BLaER1 treated with 17β-estradiol and CSF1 and Interleukin-3, amounts not matched to agents 10 nM and 100 nM (cell line): ENCODE data around the gene CLCNKA.

Source experiments
- H3K27ac ChIP-seq, 11 experiments: shearing (Covaris generic); formaldehyde crosslinking; 2 replicates each; pipeline ENCODE4 v1.8.1; 2022
- H3K27me3 ChIP-seq, 11 experiments: shearing (Covaris generic); formaldehyde crosslinking; 2 replicates each; pipeline ENCODE4 v1.8.1; 2022
- H3K36me3 ChIP-seq, 11 experiments: shearing (Covaris generic); formaldehyde crosslinking; 2 replicates each; pipeline ENCODE4 v1.8.1; 2022
- H3K4me1 ChIP-seq, 10 experiments: shearing (Covaris generic); formaldehyde crosslinking; 2 replicates each; pipeline ENCODE4 v1.8.1; 2022
- H3K4me2 ChIP-seq, 11 experiments: shearing (Covaris generic); formaldehyde crosslinking; 2 replicates each; pipeline ENCODE4 v1.8.1; 2022
- H3K4me3 ChIP-seq, 10 experiments: shearing (Covaris generic); formaldehyde crosslinking; 2 replicates each; pipeline ENCODE4 v1.8.1; 2022
- H3K9ac ChIP-seq, 11 experiments: shearing (Covaris generic); formaldehyde crosslinking; 2 replicates each; pipeline ENCODE4 v1.8.1; 2022
- H3K9me3 ChIP-seq, 11 experiments: shearing (Covaris generic); formaldehyde crosslinking; replicated peaks in 1 of 11; 2 replicates each; pipeline ENCODE4 v1.8.1; 2022
- H4K20me1 ChIP-seq, 11 experiments: shearing (Covaris generic); formaldehyde crosslinking; 2 replicates each; pipeline ENCODE4 v1.8.1; 2022
- Cebpa-rat ChIP-seq, 11 experiments: shearing (Covaris generic); IDR thresholded peaks; 2 replicates each; pipeline ENCODE4 v1.8.1; 2022

Gene CLCNKA

GRCh38 chr1:15983275-15983674, 38.6 kb upstream of the CLCNKA start:
- Histone ChIP-seq H3K36me3 (no peaks in the 10 kb centered on the region), H3K9ac (no peak overlapping the region), H4K20me1 (no peaks in the 10 kb centered on the region), H3K4me3 (no peak overlapping the region), H3K27ac (no peak overlapping the region), H3K9me3 (peaks cover 11 to 32% (median 19%) of the 10 kb centered on the region in 11 experiments; a peak in 21 of 22 replicates), H3K27me3 (no peaks in the 10 kb centered on the region), H3K4me1 (peaks cover 0 to 37% (median 19%) of the 10 kb centered on the region in 10 experiments; a peak in 15 of 20 replicates), H3K4me2 (peak overlapping the region in 1 of 11 experiments; percentile 10; a peak in 1 of 22 replicates)
- TF ChIP-seq Cebpa-rat (IDR thresholded peaks at IDR 0.05), result no peak

DNA sequence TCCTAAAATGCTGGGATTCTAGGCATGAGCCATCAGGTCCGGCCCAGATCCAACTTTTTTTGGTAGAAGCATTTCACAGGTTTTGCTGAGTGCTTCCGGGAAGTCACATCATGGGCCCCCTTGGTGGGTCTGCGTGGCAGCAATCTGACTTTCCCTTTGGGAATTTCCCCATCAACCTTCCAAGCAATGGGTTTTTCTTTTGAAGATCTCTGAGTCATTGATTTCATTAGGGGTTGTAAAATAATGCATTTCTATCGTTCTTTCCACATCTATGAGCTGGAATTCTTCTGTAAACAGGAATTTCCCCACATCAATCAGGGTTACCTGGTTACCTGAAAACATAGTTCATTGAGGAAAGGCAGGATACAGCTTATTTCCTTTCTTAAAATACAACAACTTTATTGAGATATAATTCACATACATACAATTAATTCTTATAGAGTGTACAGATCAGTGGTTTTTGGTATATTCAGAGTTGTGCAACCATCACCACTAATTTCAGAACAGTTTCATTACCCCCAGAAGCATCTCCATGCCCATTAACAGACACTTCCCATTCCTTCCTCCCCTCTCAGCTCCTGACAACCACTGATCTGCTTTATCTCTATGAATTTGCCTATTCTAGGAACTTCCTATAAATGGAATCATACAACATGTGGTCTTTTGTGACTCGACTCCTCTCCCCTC, 36.1 kb upstream of the CLCNKA start:
- Histone ChIP-seq H3K9me3 (peaks cover 11 to 28% (median 17%) of the 10 kb centered on the region in 11 experiments; a peak in 21 of 22 replicates), H3K27ac (peak overlapping the region in 7 of 11 experiments; percentile 43 to 75 (median 48); a peak in 11 of 22 replicates)

DNA sequence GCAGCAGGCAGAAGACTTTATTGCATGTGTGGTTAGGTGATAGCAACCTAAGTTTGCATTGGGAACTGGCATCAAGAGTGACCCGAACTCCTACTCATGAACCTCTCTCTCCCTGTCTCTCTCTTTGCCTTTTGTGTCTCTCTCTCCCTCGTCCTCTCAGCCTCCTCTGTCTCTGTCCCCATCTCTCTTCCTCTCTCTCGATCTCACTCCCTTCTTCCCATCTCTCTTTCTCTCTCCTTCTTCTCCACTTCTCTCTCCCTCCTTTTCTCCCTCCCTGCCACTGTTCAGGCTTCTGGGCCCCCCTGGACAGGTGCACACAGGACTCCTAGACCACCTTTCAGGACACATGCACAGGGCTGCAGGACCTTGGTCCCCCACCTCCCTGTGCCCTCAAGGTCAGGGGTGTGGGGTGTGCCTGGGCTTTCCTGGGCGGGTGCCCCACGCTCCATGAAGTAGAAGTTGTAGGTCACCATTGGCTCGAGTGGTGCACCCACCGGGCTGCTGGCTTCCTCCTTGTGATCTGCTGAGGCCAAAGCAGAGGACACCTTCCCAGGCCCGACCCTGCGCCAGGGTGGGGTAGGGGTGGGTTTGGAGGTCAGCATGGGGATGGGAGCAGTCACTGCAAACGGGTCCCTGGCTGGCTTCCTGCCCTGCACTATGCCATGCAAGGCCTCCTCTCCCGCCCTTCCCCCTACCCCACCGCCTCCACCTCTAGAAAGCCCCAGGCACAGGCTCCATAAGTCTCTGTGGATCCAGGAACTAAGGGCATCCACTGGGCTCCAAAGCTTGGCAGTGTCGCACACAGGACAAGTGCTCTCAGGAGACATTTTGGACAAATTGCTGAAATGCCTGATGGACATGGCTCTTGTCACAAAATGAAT, 32.7 kb upstream of the CLCNKA start:
- Histone ChIP-seq H3K4me2 (no peak overlapping the region), H3K27me3 (no peaks in the 10 kb centered on the region), H3K4me3 (no peak overlapping the region), H3K27ac (no peak overlapping the region), H3K9ac (no peak overlapping the region), H3K4me1 (peaks cover 23 to 47% (median 35%) of the 10 kb centered on the region in 10 experiments), H3K36me3 (no peaks in the 10 kb centered on the region), H4K20me1 (no peaks in the 10 kb centered on the region), H3K9me3 (no peaks in the 10 kb centered on the region)
- TF ChIP-seq Cebpa-rat (IDR thresholded peaks at IDR 0.05), result no peak

More for the DNA sequence above, 36.1 kb upstream of the CLCNKA start:
- TF ChIP-seq Cebpa-rat (IDR thresholded peaks at IDR 0.05), result peak in 2 of 11 experiments; percentile 39 to 61; a peak in 2 of 22 replicates
- H3K9ac ChIP-seq, result no peak overlapping the region
- peaks cover 0 to 37% (median 19%) of the 10 kb centered on the region in 10 experiments; a peak in 15 of 20 replicates for H3K4me1 ChIP-seq
- peak overlapping the region in 10 of 11 experiments; percentile 12 to 85 (median 63); a peak in 17 of 22 replicates for H3K4me2 ChIP-seq
- no peaks in the 10 kb centered on the region for H3K36me3 ChIP-seq
- no peaks in the 10 kb centered on the region for H4K20me1 ChIP-seq
- H3K4me3 ChIP-seq, result no peak overlapping the region
- no peaks in the 10 kb centered on the region for H3K27me3 ChIP-seq

- TF ChIP-seq Cebpa-rat (IDR thresholded peaks at IDR 0.05), result no peak
- H4K20me1 ChIP-seq, result no peaks in the 10 kb centered on the region
- no peaks in the 10 kb centered on the region for H3K9me3 ChIP-seq
- no peak overlapping the region for H3K4me3 ChIP-seq
- no peak overlapping the region for H3K27ac ChIP-seq
- no peaks in the 10 kb centered on the region for H3K36me3 ChIP-seq
- peaks cover 19 to 45% (median 34%) of the 10 kb centered on the region in 10 experiments for H3K4me1 ChIP-seq
- H3K27me3 ChIP-seq, result no peaks in the 10 kb centered on the region
- no peak overlapping the region for H3K9ac ChIP-seq
- no peak overlapping the region for H3K4me2 ChIP-seq
Observed at GRCh38 chr1:15989776-15990175, 32.1 kb upstream of the CLCNKA start.

DNA sequence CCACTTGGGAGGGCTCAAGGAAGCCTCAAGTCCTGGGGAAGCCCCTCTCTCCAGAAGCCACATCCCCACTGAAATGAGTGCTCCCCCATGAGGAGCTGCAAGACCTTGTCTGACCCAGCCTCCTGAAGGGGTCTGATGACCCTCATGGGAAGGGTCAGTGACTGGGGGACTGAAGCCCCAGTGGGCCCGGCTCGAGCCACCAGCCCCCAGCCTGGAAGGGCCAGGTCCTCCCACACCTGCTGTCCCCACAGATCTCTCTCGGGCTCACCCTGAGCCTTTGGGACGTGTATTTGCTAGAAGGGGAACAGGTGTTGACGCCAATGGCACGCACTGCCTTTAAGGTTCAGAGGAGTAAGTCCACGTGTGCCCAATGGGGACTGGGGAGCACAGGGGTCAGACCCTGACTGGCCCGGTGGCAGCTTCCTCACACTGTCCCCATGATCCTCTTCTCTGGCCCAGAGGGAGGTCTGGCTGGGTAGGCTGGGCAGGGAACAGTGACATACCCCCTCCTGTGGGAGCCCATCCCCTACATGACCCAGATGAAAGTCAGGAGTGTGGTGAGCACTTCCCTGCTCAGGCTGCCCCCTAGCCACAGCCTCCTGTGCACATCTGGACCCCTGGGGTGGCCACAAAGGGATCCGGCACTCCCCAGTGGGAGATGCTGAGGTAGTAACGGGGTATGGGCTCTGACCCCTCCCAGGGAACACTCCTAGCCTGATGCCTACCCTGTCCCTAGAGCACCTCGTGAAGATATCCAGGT, 30.2 kb upstream of the CLCNKA start:
- TF ChIP-seq Cebpa-rat (IDR thresholded peaks at IDR 0.05), result no peak
- Histone ChIP-seq H3K27ac (no peak overlapping the region; a peak in 1 of 22 replicates), H3K4me1 (peaks cover 2 to 27% (median 24%) of the 10 kb centered on the region in 10 experiments; a peak in 18 of 20 replicates), H3K4me2 (peak overlapping the region in 9 of 11 experiments; percentile 15 to 83 (median 57); a peak in 16 of 22 replicates), H3K9me3 (no peaks in the 10 kb centered on the region), H4K20me1 (no peaks in the 10 kb centered on the region), H3K27me3 (no peaks in the 10 kb centered on the region), H3K4me3 (no peak overlapping the region), H3K9ac (no peak overlapping the region), H3K36me3 (no peaks in the 10 kb centered on the region)

- Histone ChIP-seq H3K9me3 (no peaks in the 10 kb centered on the region), H3K4me2 (peak overlapping the region in 9 of 11 experiments; percentile 15 to 83 (median 57); a peak in 16 of 22 replicates), H3K27me3 (no peaks in the 10 kb centered on the region), H3K4me1 (peaks cover 0 to 26% (median 22%) of the 10 kb centered on the region in 10 experiments; a peak in 16 of 20 replicates), H4K20me1 (no peaks in the 10 kb centered on the region), H3K4me3 (no peak overlapping the region), H3K9ac (peak overlapping the region in 2 of 11 experiments; percentile 28 to 33; a peak in 2 of 22 replicates), H3K36me3 (no peaks in the 10 kb centered on the region), H3K27ac (peak overlapping the region in 1 of 11 experiments; percentile 24; a peak in 1 of 22 replicates)
- no peak for TF ChIP-seq Cebpa-rat (IDR thresholded peaks at IDR 0.05)
Observed at GRCh38 chr1:15992187-15992553, 29.7 kb upstream of the CLCNKA start.

DNA sequence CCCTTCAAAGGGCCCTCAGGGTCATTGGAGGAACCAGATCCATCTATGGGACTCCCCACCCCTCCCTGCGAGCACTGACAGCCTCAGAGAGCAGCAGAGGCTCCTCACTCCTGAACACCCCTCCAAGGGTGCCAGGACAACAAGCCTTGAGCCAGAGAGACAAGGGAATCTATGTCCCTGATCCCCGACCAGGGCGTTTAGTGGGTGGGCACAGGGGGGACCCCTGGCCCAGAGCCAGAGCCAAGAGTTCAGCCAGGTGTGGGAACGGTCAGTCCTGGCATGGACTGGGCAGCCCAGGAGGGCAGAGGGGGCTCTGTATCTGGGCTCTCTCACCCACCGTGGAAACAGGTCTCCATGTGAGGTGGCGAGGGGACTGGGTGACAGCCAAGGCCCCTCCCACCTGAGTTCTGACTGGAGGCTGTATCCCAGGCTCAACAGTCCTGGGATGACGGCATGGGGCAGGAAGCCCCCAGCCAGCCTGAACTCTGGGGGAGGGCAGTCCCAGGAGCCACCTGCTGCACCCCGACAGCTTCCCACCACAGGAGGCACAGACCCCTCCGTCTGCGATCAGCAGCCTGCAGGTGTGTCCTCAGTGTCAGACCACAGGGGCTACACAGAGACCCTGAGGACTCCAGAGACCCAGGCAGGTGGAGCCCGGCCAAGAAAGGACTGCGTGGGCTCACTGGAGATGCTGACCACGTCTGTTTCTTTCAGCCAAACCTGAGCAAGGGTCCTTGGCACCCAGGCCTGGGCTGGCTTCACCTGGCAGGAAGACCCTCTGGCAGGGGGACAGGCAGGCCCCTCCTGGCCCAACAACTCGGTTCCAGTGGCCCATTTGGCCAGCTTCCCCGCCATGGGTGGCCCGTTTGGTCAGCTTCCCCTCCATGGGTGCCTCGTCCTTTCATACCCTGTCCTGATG, 29.0 kb upstream of the CLCNKA start:
- Histone ChIP-seq H3K9me3 (no peaks in the 10 kb centered on the region), H3K9ac (peak overlapping the region in 5 of 11 experiments; percentile 2 to 40 (median 28); a peak in 5 of 22 replicates), H3K4me1 (peaks cover 0 to 26% (median 22%) of the 10 kb centered on the region in 10 experiments; a peak in 16 of 20 replicates), H3K27ac (peak overlapping the region in 2 of 11 experiments; percentile 26 to 34; a peak in 2 of 22 replicates), H3K4me2 (peak overlapping the region; percentile 1 to 83 (median 46); a peak in 17 of 22 replicates), H3K36me3 (no peaks in the 10 kb centered on the region), H3K4me3 (no peak overlapping the region), H3K27me3 (no peaks in the 10 kb centered on the region), H4K20me1 (no peaks in the 10 kb centered on the region)
- no peak for TF ChIP-seq Cebpa-rat (IDR thresholded peaks at IDR 0.05)
